GM12878 (cell line): Measurements from ENCODE around the gene ACTR1B. TPM values are rescaled to one million over a fixed set of nuclear protein-coding genes. Genes with fewer than 3 reads are reported as not detected.

Source experiments
- ASH2L ChIP-seq: fragments of 300-600, 200-600 bp; sonication (generic); IDR thresholded peaks from 2 replicates; pipeline ENCODE4 v1.6.1; 2017; ENCODE audit warnings: low read depth, mild to moderate bottlenecking, borderline replicate concordance
- ATF3 ChIP-seq: IDR thresholded peaks from 2 replicates; pipeline ENCODE4 v1.6.1; 2011; ENCODE audit warnings: low read depth, mild to moderate bottlenecking, low read length, moderate library complexity, borderline replicate concordance; ENCODE audit errors: extremely low read depth
- BCL11A ChIP-seq: IDR thresholded peaks from 2 replicates; pipeline ENCODE4 v1.6.1; 2011; ENCODE audit warnings: low read depth, low read length
- HCFC1 ChIP-seq: fragments of 150-350 bp; IDR thresholded peaks from 2 replicates; pipeline ENCODE4 v1.6.1; 2014; ENCODE audit warnings: low read length
- PBX3 ChIP-seq: IDR thresholded peaks from 2 replicates; pipeline ENCODE4 v1.6.1; 2011; ENCODE audit warnings: mild to moderate bottlenecking, low read depth, low read length, moderate library complexity; ENCODE audit not compliant: insufficient replicate concordance
- POLR2AphosphoS5 ChIP-seq: IDR thresholded peaks from 2 replicates; pipeline ENCODE4 v1.6.1; 2011; ENCODE audit warnings: mild to moderate bottlenecking, low read length, inconsistent platforms
- RBBP5 ChIP-seq: fragments of 200-600 bp; sonication (generic); conservative IDR thresholded peaks from 2 replicates; pipeline ENCODE4 v1.6.1; 2016
- RELB ChIP-seq: fragments of 450-650 bp; IDR thresholded peaks from 2 replicates; pipeline ENCODE4 v1.6.1; 2017; ENCODE audit warnings: low read depth, mild to moderate bottlenecking, moderate library complexity
- ZBTB4 ChIP-seq: fragments of 450-650 bp; formaldehyde crosslinking; IDR thresholded peaks from 2 replicates; pipeline ENCODE4 v1.4.0; 2022; ENCODE audit warnings: mild to moderate bottlenecking, moderate library complexity
- ZNF217 ChIP-seq: fragments of 450-650 bp; IDR thresholded peaks from 2 replicates; pipeline ENCODE4 v1.6.1; 2017; ENCODE audit warnings: antibody characterized with exemption, mild to moderate bottlenecking
- ZSCAN29 ChIP-seq: fragments of 450-650 bp; IDR thresholded peaks from 2 replicates; pipeline ENCODE4 v1.6.1; 2017; ENCODE audit warnings: mild to moderate bottlenecking, moderate library complexity
- polyA plus RNA-seq, 11 experiments: library from polyadenylated mRNA; depleted of rRNA in 4 of 11; unstranded in 6 of 11; stranded (reverse) in 5 of 11; fragments of >200 nt; fragmentation: Nextera tagmentation in 4 of 11; fragmentation: Illumina TruSeq in 1 of 11; extraction: Ambion mirVana in 4 of 11; extraction: Trizol in 1 of 11; gene quantifications; 1 replicate in 1 of 11; 2 replicates in 10 of 11; pipeline versions ENCODE4 v1.2.1 to v1.2.3, GENCODE V29; 2011 to 2016; ENCODE audit warnings: inconsistent platforms in 2 of 11, missing spikeins in 2 of 11, low read depth in 1 of 11
- total RNA-seq, 4 experiments: library from RNA; depleted of rRNA in 3 of 4; stranded (reverse); fragments of >200 nt in 3 of 4; fragmentation: Illumina TruSeq in 1 of 4; extraction: Trizol in 1 of 4; gene quantifications; 2 replicates each; pipeline versions ENCODE4 v1.2.1 to v1.2.3, GENCODE V29; 2013 to 2021

ACTR1B gene
- total and polyA plus RNA-seq, 10 of the 15 experiments (the other 5 are each of a cell fraction or from before 2014, with no cell fraction given): 1.3 to 62.8 (median 44.8) TPM

GRCh38 chr2:97656905-97657587 lies 6.8 kb downstream of the ACTR1B start (continued):
- TF ChIP-seq ZBTB4: no peak
- TF ChIP-seq RBBP5: no peak
- TF ChIP-seq ASH2L: no peak
- TF ChIP-seq POLR2AphosphoS5: no peak
- TF ChIP-seq RELB: no peak
- no peak for TF ChIP-seq ATF3
- TF ChIP-seq PBX3: no peak
- no peak for TF ChIP-seq ZSCAN29
- no peak for TF ChIP-seq BCL11A
- no peak for TF ChIP-seq HCFC1
- no peak for TF ChIP-seq ZNF217
